HS-27A (cell line): Measurements from ENCODE around the gene HOXD10.
A peak's percentile ranks its signal among the peaks of the same experiment; 100 is the strongest.

Source experiments
- DNase-seq: peaks from one replicate; pipeline ENCODE4 v3.0.0-alpha.2; 2012; ENCODE audit warnings: low read depth, missing footprints

HOXD10 gene

GRCh38 chr2:176096243-176096985 is 20.2 kb upstream of the HOXD10 start:
- DNase-seq = no peak

- peak; percentile 34 for DNase-seq
Observed at GRCh38 chr2:176096986-176097819, 19.4 kb upstream of the HOXD10 start.

GRCh38 chr2:176097820-176098365 is 18.7 kb upstream of the HOXD10 start:
- no peak for DNase-seq

- no peak for DNase-seq
Observed at GRCh38 chr2:176098366-176099158, 18.0 kb upstream of the HOXD10 start.

GRCh38 chr2:176099159-176099727 is 17.3 kb upstream of the HOXD10 start:
- DNase-seq = no peak

- no peak for DNase-seq
Observed at GRCh38 chr2:176099728-176100546, 16.6 kb upstream of the HOXD10 start, which contains the start of gene HOXD12. TSS of gene HOXD12 (plus strand) at chr2:176099795. CDS start at chr2:176099802, 7 bp downstream.

- DNase-seq = no peak
Observed at GRCh38 chr2:176100547-176101140, 15.9 kb upstream of the HOXD10 start.

- no peak for DNase-seq
Observed at GRCh38 chr2:176101216-176101830, 15.3 kb upstream of the HOXD10 start.

- DNase-seq = no peak
Observed at GRCh38 chr2:176101842-176102241, 14.7 kb upstream of the HOXD10 start.

- DNase-seq = no peak
Observed at GRCh38 chr2:176102309-176102866, 14.2 kb upstream of the HOXD10 start.

GRCh38 chr2:176103194-176103593 is 13.4 kb upstream of the HOXD10 start:
- DNase-seq = no peak

- DNase-seq = no peak
Observed at GRCh38 chr2:176103742-176104315, 12.7 kb upstream of the HOXD10 start.

- no peak for DNase-seq
Observed at GRCh38 chr2:176104316-176105077, 12.1 kb upstream of the HOXD10 start.

- DNase-seq = no peak
Observed at GRCh38 chr2:176105078-176105729, 11.4 kb upstream of the HOXD10 start.

- DNase-seq = no peak
Observed at GRCh38 chr2:176105730-176106580, 10.6 kb upstream of the HOXD10 start.

GRCh38 chr2:176106581-176107539 is 9.7 kb upstream of the HOXD10 start, which contains the start of gene HOXD11:
TSS of gene HOXD11 (plus strand) at chr2:176107280. CDS start at chr2:176107356, 76 bp downstream.
- no peak for DNase-seq
